ENCODE results near the gene CELF5.

DNA sequence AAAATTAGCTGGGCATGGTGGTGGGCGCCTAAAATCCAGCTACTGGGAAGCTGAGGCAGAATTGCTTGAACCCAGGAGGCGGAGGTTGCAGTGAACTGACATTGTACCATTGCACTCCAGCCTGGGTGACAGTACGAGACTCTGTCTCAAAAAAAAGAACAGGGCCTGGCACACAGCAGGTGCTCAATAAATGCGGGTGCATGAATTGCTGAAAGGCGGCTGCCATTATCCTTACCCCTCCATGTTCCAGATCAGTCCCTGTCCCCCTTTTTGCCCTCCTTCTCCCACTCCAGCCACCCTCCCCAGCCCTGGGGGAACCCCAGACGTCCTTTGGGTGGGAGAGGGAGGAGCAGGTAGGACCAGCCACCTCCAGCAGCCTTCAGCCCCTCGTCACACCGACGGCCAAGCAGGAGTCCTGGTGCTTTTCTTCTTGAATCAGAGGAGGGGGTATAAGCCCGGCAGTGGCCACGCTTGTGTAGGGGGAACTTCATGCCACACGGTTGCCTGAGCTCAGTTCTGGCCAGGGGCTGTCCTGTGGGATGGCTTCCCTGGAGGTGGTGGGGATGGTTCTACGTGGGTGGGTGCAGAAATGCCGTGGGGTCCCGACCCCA, 121.5 kb downstream of the CELF5 start:
- TF ChIP-seq CTCF (IDR thresholded peaks at IDR 0.05) (no peak), POLR2AphosphoS5 (IDR thresholded peaks at IDR 0.05) (no peak)
